ENCODE measurements around the gene EWSR1. TPM values are rescaled to one million over a fixed set of nuclear protein-coding genes. Genes with fewer than 3 reads are reported as not detected.

Gene EWSR1
- total RNA-seq, 1 donor from 2014 or later: 347 TPM

DNA sequence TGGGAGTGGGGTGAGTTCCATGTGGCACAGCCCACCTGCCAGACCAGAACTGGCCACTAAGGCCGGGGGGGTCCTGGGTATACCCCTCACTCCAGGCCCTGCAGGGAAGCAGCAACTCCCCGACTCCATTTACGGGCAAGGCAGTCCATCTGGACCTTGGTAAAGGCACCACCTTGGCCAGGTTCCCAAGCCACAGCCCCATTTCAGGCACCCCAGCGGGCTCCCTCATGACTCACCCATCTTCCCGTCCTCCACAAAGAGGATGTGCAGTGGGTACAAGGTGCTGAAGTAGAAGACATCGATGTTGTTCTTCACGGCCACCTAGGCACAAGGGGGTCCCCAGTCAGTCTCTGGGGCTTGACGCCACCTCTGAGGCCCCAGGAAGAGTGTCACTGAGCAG, 63.1 kb downstream of the EWSR1 start:
- Mint-ChIP-seq H3K9me3 (no peaks in the 10 kb centered on the region), H3K27me3 (no peaks in the 10 kb centered on the region), H3K27ac (no peak overlapping the region), H3K36me3 (no peaks in the 10 kb centered on the region), H3K4me3 (no peak overlapping the region), H3K4me1 (ENCODE audit: unreplicated experiment) (peaks cover 10% of the 10 kb centered on the region)
- TF ChIP-seq, protein P1, sequence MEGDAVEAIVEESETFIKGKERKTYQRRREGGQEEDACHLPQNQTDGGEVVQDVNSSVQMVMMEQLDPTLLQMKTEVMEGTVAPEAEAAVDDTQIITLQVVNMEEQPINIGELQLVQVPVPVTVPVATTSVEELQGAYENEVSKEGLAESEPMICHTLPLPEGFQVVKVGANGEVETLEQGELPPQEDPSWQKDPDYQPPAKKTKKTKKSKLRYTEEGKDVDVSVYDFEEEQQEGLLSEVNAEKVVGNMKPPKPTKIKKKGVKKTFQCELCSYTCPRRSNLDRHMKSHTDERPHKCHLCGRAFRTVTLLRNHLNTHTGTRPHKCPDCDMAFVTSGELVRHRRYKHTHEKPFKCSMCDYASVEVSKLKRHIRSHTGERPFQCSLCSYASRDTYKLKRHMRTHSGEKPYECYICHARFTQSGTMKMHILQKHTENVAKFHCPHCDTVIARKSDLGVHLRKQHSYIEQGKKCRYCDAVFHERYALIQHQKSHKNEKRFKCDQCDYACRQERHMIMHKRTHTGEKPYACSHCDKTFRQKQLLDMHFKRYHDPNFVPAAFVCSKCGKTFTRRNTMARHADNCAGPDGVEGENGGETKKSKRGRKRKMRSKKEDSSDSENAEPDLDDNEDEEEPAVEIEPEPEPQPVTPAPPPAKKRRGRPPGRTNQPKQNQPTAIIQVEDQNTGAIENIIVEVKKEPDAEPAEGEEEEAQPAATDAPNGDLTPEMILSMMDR (conservative IDR thresholded peaks at IDR 0.05): no peak
- DNase-seq (ENCODE audit: extremely low spot score, unreplicated experiment): no peak

DNA sequence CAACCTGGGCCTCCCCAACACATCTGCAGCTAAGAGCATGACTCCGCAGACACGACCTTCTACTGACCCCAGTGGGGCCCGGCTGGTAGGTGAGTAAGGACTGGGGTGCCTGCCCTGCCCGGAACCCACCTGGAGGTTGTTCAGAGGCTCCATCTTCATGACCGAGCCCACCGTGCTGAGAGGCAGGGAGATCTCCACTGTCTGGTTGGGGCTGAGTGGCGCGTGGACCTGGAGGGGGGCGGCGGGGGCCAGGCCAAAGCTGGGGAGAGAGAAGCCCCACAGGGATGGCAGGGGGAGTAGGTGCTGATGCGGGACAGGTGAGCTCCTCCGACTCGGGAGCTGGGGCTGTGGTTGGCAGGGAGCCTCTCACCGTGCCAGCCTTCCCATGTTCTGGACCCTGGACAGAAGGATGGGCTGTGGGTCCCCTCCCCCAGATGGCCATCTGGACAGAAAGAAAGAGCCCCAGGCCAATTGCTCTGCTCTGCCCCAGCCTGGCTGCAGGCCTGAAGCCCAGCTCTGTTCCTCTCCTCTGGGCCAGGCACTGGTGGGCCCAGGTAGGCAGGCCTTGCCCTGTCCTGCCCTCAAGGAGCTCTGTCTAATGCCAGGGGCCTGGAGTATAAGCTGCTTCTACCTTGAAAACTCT, 63.7 kb downstream of the EWSR1 start:
- H3K4me1 Mint-ChIP-seq (ENCODE audit: unreplicated experiment): peaks cover 10% of the 10 kb centered on the region
- no peak overlapping the region for H3K27ac Mint-ChIP-seq
- H3K36me3 Mint-ChIP-seq: no peaks in the 10 kb centered on the region
- TF ChIP-seq, protein P1 (conservative IDR thresholded peaks at IDR 0.05): no peak
- no peak for DNase-seq (ENCODE audit: extremely low spot score, unreplicated experiment)
- H3K9me3 Mint-ChIP-seq: no peaks in the 10 kb centered on the region
- no peaks in the 10 kb centered on the region for H3K27me3 Mint-ChIP-seq
- H3K4me3 Mint-ChIP-seq: no peak overlapping the region

DNA sequence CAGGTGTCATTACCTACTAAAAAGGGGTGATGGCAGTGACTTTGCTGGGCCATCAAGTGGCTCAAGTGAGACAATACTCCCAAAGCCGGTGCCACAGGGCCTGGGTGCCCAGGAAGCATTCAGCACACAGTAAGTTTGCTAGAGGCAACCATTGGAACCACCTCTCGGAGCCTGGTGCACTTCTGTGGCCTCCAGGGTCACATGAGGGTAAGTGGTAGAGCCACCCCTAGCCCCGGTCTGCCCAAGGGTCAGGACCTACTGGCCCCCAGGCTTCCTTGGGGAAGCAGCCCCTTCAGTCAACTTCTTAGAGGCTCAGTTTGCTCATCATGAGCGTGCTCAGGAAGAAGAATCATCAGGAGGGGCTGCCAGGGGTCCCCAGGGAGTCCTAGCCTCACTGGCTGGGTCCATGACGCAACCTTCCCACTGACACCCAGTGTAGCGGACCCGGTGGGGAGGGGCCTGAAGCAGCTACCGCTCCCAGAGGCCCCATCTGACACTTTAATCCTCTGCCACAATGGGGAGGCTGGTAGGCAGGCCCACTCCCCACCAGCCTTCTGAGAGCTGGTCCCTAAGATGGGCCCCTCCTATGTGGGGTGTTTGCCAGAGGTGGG, 64.9 kb downstream of the EWSR1 start:
- no peak overlapping the region for H3K27ac Mint-ChIP-seq
- TF ChIP-seq, protein P1 (conservative IDR thresholded peaks at IDR 0.05): no peak
- no peaks in the 10 kb centered on the region for H3K9me3 Mint-ChIP-seq
- H3K4me1 Mint-ChIP-seq (ENCODE audit: unreplicated experiment): peaks cover 10% of the 10 kb centered on the region
- no peak overlapping the region for H3K4me3 Mint-ChIP-seq
- H3K36me3 Mint-ChIP-seq: no peaks in the 10 kb centered on the region
- DNase-seq (ENCODE audit: extremely low spot score, unreplicated experiment): no peak
- H3K27me3 Mint-ChIP-seq: no peaks in the 10 kb centered on the region

DNA sequence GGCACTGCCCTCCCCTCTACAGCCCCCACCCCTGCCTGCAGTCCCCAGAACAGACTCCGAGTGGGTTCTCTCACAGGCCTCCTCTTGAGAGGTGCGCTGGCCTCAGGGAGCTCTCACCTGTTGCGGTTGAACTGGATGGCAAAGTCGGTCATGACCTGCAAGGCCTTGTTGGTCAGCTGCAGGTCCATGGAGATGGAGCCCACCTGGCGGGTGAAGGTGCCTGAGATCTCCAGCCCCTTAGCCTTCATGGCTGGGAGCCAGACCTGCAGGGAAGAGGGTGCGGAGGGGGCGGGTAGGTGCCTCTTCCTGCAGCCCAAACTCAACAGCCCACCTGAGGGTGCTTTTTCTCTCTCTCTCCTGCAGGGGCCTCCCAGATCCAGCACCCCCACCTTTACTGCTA, 66.1 kb downstream of the EWSR1 start:
- TF ChIP-seq, protein P1 (conservative IDR thresholded peaks at IDR 0.05): no peak
- H3K27ac Mint-ChIP-seq: no peak overlapping the region
- H3K27me3 Mint-ChIP-seq: no peaks in the 10 kb centered on the region
- no peak for DNase-seq (ENCODE audit: extremely low spot score, unreplicated experiment)
- peaks cover 8% of the 10 kb centered on the region for H3K36me3 Mint-ChIP-seq
- H3K4me3 Mint-ChIP-seq: no peak overlapping the region
- no peaks in the 10 kb centered on the region for H3K9me3 Mint-ChIP-seq
- H3K4me1 Mint-ChIP-seq (ENCODE audit: unreplicated experiment): peaks cover 10% of the 10 kb centered on the region

DNA sequence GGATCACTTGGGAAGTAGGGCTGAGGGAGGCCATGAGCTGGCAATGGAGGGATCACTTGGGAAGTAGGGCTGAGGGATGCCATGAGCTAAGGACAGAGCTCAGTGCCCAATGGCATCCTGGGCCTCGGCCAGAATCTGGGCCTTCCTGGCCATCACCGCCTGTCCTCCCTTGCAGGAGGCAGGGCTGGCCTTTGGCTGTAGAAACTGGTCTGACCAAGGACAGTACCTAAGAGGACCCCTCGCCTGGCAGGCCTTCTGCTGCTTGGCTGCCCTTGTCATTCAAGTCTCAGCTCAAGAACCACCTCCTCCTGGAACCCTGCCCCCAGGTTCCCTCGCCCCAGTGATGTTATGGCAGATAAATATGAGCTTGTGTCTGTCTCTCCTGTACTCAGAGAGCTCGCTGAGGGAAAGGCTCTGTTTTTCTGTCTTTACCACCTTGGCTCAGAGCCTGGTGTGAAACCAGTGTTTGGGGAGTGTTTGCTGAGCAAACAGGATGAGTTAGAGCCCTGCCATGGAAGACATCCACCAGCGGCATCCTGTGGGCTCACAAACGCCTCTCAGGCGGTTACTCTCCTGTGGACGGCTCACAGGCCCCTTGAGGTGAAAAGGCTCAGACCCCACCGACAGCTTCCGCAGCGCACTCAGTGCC, 66.8 kb downstream of the EWSR1 start:
- peaks cover 6% of the 10 kb centered on the region for H3K4me1 Mint-ChIP-seq (ENCODE audit: unreplicated experiment)
- no peak overlapping the region for H3K27ac Mint-ChIP-seq
- H3K27me3 Mint-ChIP-seq: no peaks in the 10 kb centered on the region
- TF ChIP-seq, protein P1 (conservative IDR thresholded peaks at IDR 0.05): no peak
- H3K4me3 Mint-ChIP-seq: no peak overlapping the region
- H3K36me3 Mint-ChIP-seq: peaks cover 8% of the 10 kb centered on the region
- no peaks in the 10 kb centered on the region for H3K9me3 Mint-ChIP-seq
- no peak for DNase-seq (ENCODE audit: extremely low spot score, unreplicated experiment)

Measured in type B pancreatic cell (in vitro differentiated cells).